ENCODE data around the gene URB2.

The URB2 gene

GRCh38 chr1:229624521-229625070 lies 1.5 kb upstream of the URB2 start:
- Mint-ChIP-seq H3K4me3 (peak overlapping the region; percentile 92), H3K27me3 (ENCODE audit: low read depth, poor library complexity) (no peaks in the 10 kb centered on the region), H3K9me3 (no peaks in the 10 kb centered on the region), H3K4me1 (peaks cover 40% of the 10 kb centered on the region), H3K36me3 (ENCODE audit: low read depth) (peaks cover 9% of the 10 kb centered on the region), H3K27ac (peak overlapping the region; percentile 22)
- no peak for DNase-seq
- no peak for TF ChIP-seq CTCF (IDR thresholded peaks at IDR 0.05)

GRCh38 chr1:229625071-229625914 lies 754 bp upstream of the URB2 start:
- peaks cover 36% of the 10 kb centered on the region for H3K4me1 Mint-ChIP-seq
- H3K36me3 Mint-ChIP-seq (ENCODE audit: low read depth): peaks cover 15% of the 10 kb centered on the region
- no peak for DNase-seq
- no peaks in the 10 kb centered on the region for H3K9me3 Mint-ChIP-seq
- no peak for TF ChIP-seq CTCF (IDR thresholded peaks at IDR 0.05)
- no peaks in the 10 kb centered on the region for H3K27me3 Mint-ChIP-seq (ENCODE audit: low read depth, poor library complexity)
- peak overlapping the region; percentile 22 for H3K27ac Mint-ChIP-seq
- peak overlapping the region; percentile 92 for H3K4me3 Mint-ChIP-seq

GRCh38 chr1:229627003-229627402 lies 956 bp downstream of the URB2 start:
- Mint-ChIP-seq H3K4me1 (peaks cover 36% of the 10 kb centered on the region), H3K27me3 (ENCODE audit: low read depth, poor library complexity) (no peaks in the 10 kb centered on the region), H3K27ac (no peak overlapping the region)

GRCh38 chr1:229629261-229629660 lies 3.2 kb downstream of the URB2 start:
- no peaks in the 10 kb centered on the region for H3K9me3 Mint-ChIP-seq
- H3K4me3 Mint-ChIP-seq: no peak overlapping the region
- H3K27ac Mint-ChIP-seq: no peak overlapping the region
- H3K36me3 Mint-ChIP-seq (ENCODE audit: low read depth): peaks cover 16% of the 10 kb centered on the region
- no peak for TF ChIP-seq CTCF (IDR thresholded peaks at IDR 0.05)
- no peak for DNase-seq
- no peaks in the 10 kb centered on the region for H3K27me3 Mint-ChIP-seq (ENCODE audit: low read depth, poor library complexity)
- H3K4me1 Mint-ChIP-seq: peaks cover 25% of the 10 kb centered on the region

More at GRCh38 chr1:229627003-229627402, 956 bp downstream of the URB2 start:
- Mint-ChIP-seq H3K4me3 (peak overlapping the region; percentile 97), H3K36me3 (ENCODE audit: low read depth) (peaks cover 15% of the 10 kb centered on the region), H3K9me3 (no peaks in the 10 kb centered on the region)
- no peak for TF ChIP-seq CTCF (IDR thresholded peaks at IDR 0.05)
- DNase-seq: no peak

GRCh38 chr1:229631148-229631547 lies 5.1 kb downstream of the URB2 start:
- Mint-ChIP-seq H3K27me3 (ENCODE audit: low read depth, poor library complexity) (peaks cover 2% of the 10 kb centered on the region), H3K36me3 (ENCODE audit: low read depth) (peaks cover 31% of the 10 kb centered on the region), H3K4me1 (peaks cover 14% of the 10 kb centered on the region), H3K27ac (no peak overlapping the region), H3K9me3 (no peaks in the 10 kb centered on the region), H3K4me3 (no peak overlapping the region)
- no peak for TF ChIP-seq CTCF (IDR thresholded peaks at IDR 0.05)
- no peak for DNase-seq

Measured in nephron progenitor cell (in vitro differentiated cells).